ENCODE measurements around the gene ARID4A. TPM values are rescaled to one million over a fixed set of nuclear protein-coding genes. Genes with fewer than 3 reads are reported as not detected.

Gene ARID4A
- total and polyA plus RNA-seq, 10 of the 15 experiments (the other 5 are each of a cell fraction or from before 2014, with no cell fraction given) = 5.2 to 18.9 (median 12.5) TPM

- H3K27ac ChIP-seq (ENCODE audit: control insufficient read depth, insufficient read depth) = no peak overlapping the region
- RAD21 ChIA-PET (ENCODE audit: unreplicated experiment) = no interaction called here
- no peaks in the 10 kb centered on the region for H4K20me1 ChIP-seq (ENCODE audit: control insufficient read depth, insufficient read depth)
- in situ Hi-C loops (cut with MboI) (no loop called here), intact Hi-C loops (cut with micrococcal nuclease; ENCODE audit: unreplicated experiment) (no loop called here)
- no peak overlapping the region for H3K4me2 ChIP-seq (ENCODE audit: control insufficient read depth, insufficient read depth)
- TF ChIP-seq EP300 (IDR thresholded peaks at IDR 0.05; ENCODE audit: borderline replicate concordance in 1 of 2, control insufficient read depth in 1 of 2, low read depth in 2 of 2, low read length in 2 of 2) (no peak), ESRRA (IDR thresholded peaks at IDR 0.05; ENCODE audit: low read length) (no peak), SMAD1 (IDR thresholded peaks at IDR 0.05; ENCODE audit: low read depth, partially characterized antibody) (no peak), POU2F2 (IDR thresholded peaks at IDR 0.05; ENCODE audit: borderline replicate concordance, low read depth, low read length) (no peak), GABPA (IDR thresholded peaks at IDR 0.05; ENCODE audit: low read depth) (no peak), SREBF1 (IDR thresholded peaks at IDR 0.05; ENCODE audit: low read length) (no peak), EGR1 (IDR thresholded peaks at IDR 0.05; ENCODE audit: borderline replicate concordance in 1 of 2, low read depth in 2 of 2, low read length in 2 of 2) (no peak), CEBPB (IDR thresholded peaks at IDR 0.05; ENCODE audit: borderline replicate concordance in 1 of 2, low read depth in 2 of 2, low read length in 2 of 2) (no peak), SRF (IDR thresholded peaks at IDR 0.05; ENCODE audit: low read depth in 2 of 2, low read length in 2 of 2) (no peak), MYC (IDR thresholded peaks at IDR 0.05; ENCODE audit: insufficient read depth, insufficient read length, insufficient replicate concordance, low read length, severe bottlenecking) (no peak)
- TF ChIP-seq, protein P1, sequence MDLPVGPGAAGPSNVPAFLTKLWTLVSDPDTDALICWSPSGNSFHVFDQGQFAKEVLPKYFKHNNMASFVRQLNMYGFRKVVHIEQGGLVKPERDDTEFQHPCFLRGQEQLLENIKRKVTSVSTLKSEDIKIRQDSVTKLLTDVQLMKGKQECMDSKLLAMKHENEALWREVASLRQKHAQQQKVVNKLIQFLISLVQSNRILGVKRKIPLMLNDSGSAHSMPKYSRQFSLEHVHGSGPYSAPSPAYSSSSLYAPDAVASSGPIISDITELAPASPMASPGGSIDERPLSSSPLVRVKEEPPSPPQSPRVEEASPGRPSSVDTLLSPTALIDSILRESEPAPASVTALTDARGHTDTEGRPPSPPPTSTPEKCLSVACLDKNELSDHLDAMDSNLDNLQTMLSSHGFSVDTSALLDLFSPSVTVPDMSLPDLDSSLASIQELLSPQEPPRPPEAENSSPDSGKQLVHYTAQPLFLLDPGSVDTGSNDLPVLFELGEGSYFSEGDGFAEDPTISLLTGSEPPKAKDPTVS (IDR thresholded peaks at IDR 0.05; ENCODE audit: low read depth, low read length) = no peak
- H3K36me3 ChIP-seq (ENCODE audit: control insufficient read depth in 2 of 2, insufficient read depth in 2 of 2, low read length in 1 of 2) = peaks cover 4 to 33% of the 10 kb centered on the region in 2 experiments
- FAIRE-seq = no peak
- H3K4me3 ChIP-seq = no peak overlapping the region
- POLR2A ChIA-PET = interaction anchor here (0.6 to 2.5 kb wide), 4 partner anchors 8 to 23 kb away, joined by 3 to 8 read pairs (median 4); partner anchors contain the start of gene ARID4A
- BruUV-seq (replicated peaks) = no TSS peak
- CTCF ChIA-PET = interaction anchor here (0.5 to 1.5 kb wide), 3 partner anchors 11 to 1047 kb away, joined by 3 to 6 read pairs (median 3); no protein-coding TSS in a partner anchor
- no peaks in the 10 kb centered on the region for H3K27me3 ChIP-seq (replicated peaks in 1 of 2; ENCODE audit: control insufficient read depth in 2 of 2, insufficient read depth in 2 of 2, low read length in 1 of 2)
- no peak for DNase-seq (ENCODE audit: low read depth, low spot score)
- H3K4me1 ChIP-seq (ENCODE audit: control insufficient read depth, insufficient read depth, low read length) = no peaks in the 10 kb centered on the region
- SMC1A ChIA-PET (ENCODE audit: uncharacterized antibody, unreplicated experiment) = interaction anchor here (0.6 to 2.4 kb wide), 7 partner anchors 11 to 1659 kb away, joined by 3 to 10 read pairs (median 6); partner anchors contain the start of gene ARID4A
- ATAC-seq = no peak
- no peaks in the 10 kb centered on the region for H3K9me3 ChIP-seq (replicated peaks; ENCODE audit: control insufficient read depth, insufficient read depth, low read length)
- H2AFZ ChIP-seq (ENCODE audit: control insufficient read depth, low read depth, low read length) = no peak overlapping the region
- peaks cover 10% of the 10 kb centered on the region for H3K79me2 ChIP-seq (ENCODE audit: control insufficient read depth, insufficient read depth, low read length)
- no peak overlapping the region for H3K9ac ChIP-seq (ENCODE audit: control insufficient read depth, insufficient read depth, low read length)
Observed at GRCh38 chr14:58274881-58275280, 23.5 kb upstream of the ARID4A start.
